GM12878 (cell line): ENCODE results near the gene ITFG1. TPM values are rescaled to one million over a fixed set of nuclear protein-coding genes. Genes with fewer than 3 reads are reported as not detected.

Experiments
- ATAC-seq: fragments of 200-7000 bp; cut with Tn5 transposase; 3 replicates; pipeline ENCODE4 v1.9.1; 2020; ENCODE audit warnings: mild to moderate bottlenecking, moderate library complexity
- BruUV-seq: library from RNA; stranded (reverse); fragments of 400-500 nt; replicated peaks from 2 replicates; lab custom pipeline; 2021; lab: Mats Ljungman, UMichigan
- CTCF ChIA-PET: fragments of 300-600 bp; sonication (Branson Sonifier 250); formaldehyde crosslinking; extraction: SDS; loops from one replicate; lab custom pipeline; 2021; ENCODE audit warnings: inconsistent platforms; lab: Yijun Ruan, JAX
- POLR2A ChIA-PET: fragments of 350-600 bp; formaldehyde crosslinking; extraction: SDS; loops from one replicate; lab custom pipeline; 2021; ENCODE audit warnings: inconsistent platforms; lab: Charles Lee
- RAD21 ChIA-PET: fragments of 300-600 bp; sonication (Branson Sonifier 250); formaldehyde crosslinking; loops from one replicate; lab custom pipeline; 2023; ENCODE audit warnings: antibody characterized with exemption; ENCODE audit not compliant: unreplicated experiment; lab: Charles Lee
- SMC1A ChIA-PET: fragments of 300-600 bp; sonication (Branson Sonifier 250); formaldehyde crosslinking; loops from one replicate; lab custom pipeline; 2023; ENCODE audit not compliant: unreplicated experiment, uncharacterized antibody; lab: Charles Lee
- DNase-seq: peaks from one replicate; pipeline ENCODE4 v3.0.0-alpha.2; 2011; ENCODE audit warnings: low read depth, low spot score
- FAIRE-seq: peaks from 3 replicates; lab custom pipeline; 2011; peaks lifted over from hg19 to GRCh38; lab: Jason Lieb, UNC
- H2AFZ ChIP-seq: 2 replicates; pipeline ENCODE4 v1.6.0; 2011; ENCODE audit warnings: low read depth, low read length, control low read depth; ENCODE audit not compliant: control insufficient read depth
- H3K27ac ChIP-seq: 2 replicates; pipeline ENCODE4 v1.5.1; 2011; ENCODE audit warnings: control low read depth; ENCODE audit not compliant: control insufficient read depth, insufficient read depth
- H3K27me3 ChIP-seq, 2 experiments: replicated peaks in 1 of 2; 2 replicates each; pipeline versions ENCODE4 v1.6.0 to v1.6.1; 2011; ENCODE audit warnings: low read length in 1 of 2; ENCODE audit not compliant: control insufficient read depth in 2 of 2, insufficient read depth in 2 of 2
- H3K36me3 ChIP-seq, 2 experiments: 2 replicates each; pipeline ENCODE4 v1.5.1; 2011; ENCODE audit warnings: low read length in 1 of 2; ENCODE audit not compliant: control insufficient read depth in 2 of 2, insufficient read depth in 2 of 2
- H3K4me1 ChIP-seq: 2 replicates; pipeline ENCODE4 v1.6.1; 2011; ENCODE audit warnings: mild to moderate bottlenecking, low read length, moderate library complexity, mixed read lengths; ENCODE audit not compliant: control insufficient read depth, insufficient read depth
- H3K4me2 ChIP-seq: 2 replicates; pipeline ENCODE4 v1.6.0; 2011; ENCODE audit warnings: control low read depth; ENCODE audit not compliant: control insufficient read depth, insufficient read depth
- H3K4me3 ChIP-seq: fragments of 200-600 bp; sonication (generic); 2 replicates; pipeline ENCODE4 v1.5.1; 2016
- H3K79me2 ChIP-seq: 2 replicates; pipeline ENCODE4 v1.6.0; 2011; ENCODE audit warnings: low read length; ENCODE audit not compliant: control insufficient read depth, insufficient read depth
- H3K9ac ChIP-seq: 2 replicates; pipeline ENCODE4 v1.8.0; 2011; ENCODE audit warnings: low read length, control low read depth, mixed read lengths; ENCODE audit not compliant: control insufficient read depth, insufficient read depth
- H3K9me3 ChIP-seq: replicated peaks from 3 replicates; pipeline ENCODE4 v1.5.1; 2011; ENCODE audit warnings: mild to moderate bottlenecking, low read length; ENCODE audit not compliant: control insufficient read depth, insufficient read depth
- H4K20me1 ChIP-seq: 2 replicates; pipeline ENCODE4 v1.6.0; 2011; ENCODE audit not compliant: control insufficient read depth, insufficient read depth
- ASH2L ChIP-seq: fragments of 300-600, 200-600 bp; sonication (generic); IDR thresholded peaks from 2 replicates; pipeline ENCODE4 v1.6.1; 2017; ENCODE audit warnings: low read depth, mild to moderate bottlenecking, borderline replicate concordance
- IRF4 ChIP-seq: IDR thresholded peaks from 2 replicates; pipeline ENCODE4 v1.6.1; 2011; ENCODE audit warnings: low read depth, low read length
- RCOR1 ChIP-seq: conservative IDR thresholded peaks from 2 replicates; pipeline ENCODE4 v1.6.1; 2012; ENCODE audit warnings: low read depth, low read length, improper control_type of control experiment
- SMC3 ChIP-seq: IDR thresholded peaks from 2 replicates; pipeline ENCODE4 v1.6.1; 2011; ENCODE audit warnings: low read length, improper control_type of control experiment, borderline replicate concordance
- TBL1XR1 ChIP-seq: IDR thresholded peaks from 2 replicates; pipeline ENCODE4 v1.6.1; 2012; ENCODE audit warnings: low read depth, low read length, improper control_type of control experiment
- WGBS: methylation state at CpG from one replicate; pipeline ENCODE4 v1.1.6; 2016; ENCODE audit warnings: low lambda C conversion rate; ENCODE audit not compliant: insufficient replicate concordance, insufficient coverage; ENCODE audit errors: missing lambda C conversion rate; 5-methylcytosine and 5-hydroxymethylcytosine counted together
- in situ Hi-C: fragments of 300-500 bp; cut with MboI; formaldehyde crosslinking; loops from 9 replicates; pipeline ENCODE4 v1.14.3; 2018; ENCODE audit warnings: mixed read lengths
- intact Hi-C: fragments of 100-400 bp; cut with micrococcal nuclease; formaldehyde crosslinking; loops from one replicate; pipeline ENCODE4 v1.14.2; 2022; ENCODE audit not compliant: unreplicated experiment
- polyA plus RNA-seq, 11 experiments: library from polyadenylated mRNA; depleted of rRNA in 4 of 11; unstranded in 6 of 11; stranded (reverse) in 5 of 11; fragments of >200 nt; fragmentation: Nextera tagmentation in 4 of 11; fragmentation: Illumina TruSeq in 1 of 11; extraction: Ambion mirVana in 4 of 11; extraction: Trizol in 1 of 11; gene quantifications; 1 replicate in 1 of 11; 2 replicates in 10 of 11; pipeline versions ENCODE4 v1.2.1 to v1.2.3, GENCODE V29; 2011 to 2016; ENCODE audit warnings: inconsistent platforms in 2 of 11, missing spikeins in 2 of 11, low read depth in 1 of 11
- total RNA-seq, 4 experiments: library from RNA; depleted of rRNA in 3 of 4; stranded (reverse); fragments of >200 nt in 3 of 4; fragmentation: Illumina TruSeq in 1 of 4; extraction: Trizol in 1 of 4; gene quantifications; 2 replicates each; pipeline versions ENCODE4 v1.2.1 to v1.2.3, GENCODE V29; 2013 to 2021
- TF ChIP-seq, protein P1 (sequence below): IDR thresholded peaks from 2 replicates; pipeline ENCODE4 v1.6.1; 2012; ENCODE audit warnings: mild to moderate bottlenecking, low read depth, low read length

The ITFG1 gene
- total and polyA plus RNA-seq, 10 of the 15 experiments (the other 5 are each of a cell fraction or from before 2014, with no cell fraction given): 9.3 to 56.3 (median 28.6) TPM

DNA sequence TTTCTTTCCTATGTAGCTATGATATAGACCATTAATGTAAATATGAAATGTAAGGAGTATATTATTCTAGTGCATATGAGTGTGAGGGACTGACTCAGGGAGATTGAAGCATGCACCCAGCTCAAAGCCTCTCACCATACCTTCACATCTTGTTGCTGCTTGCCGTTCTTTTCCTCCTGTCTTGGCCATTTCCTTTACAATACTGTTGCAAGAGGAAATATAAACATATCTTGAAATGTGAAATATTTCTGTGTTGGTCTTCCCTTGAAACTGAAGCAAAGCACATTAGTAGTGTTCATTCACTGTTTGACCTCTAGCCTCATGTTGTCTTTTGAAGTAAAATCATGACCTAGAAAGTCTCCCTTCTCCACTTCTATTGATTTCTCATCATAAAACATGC is 46.8 kb upstream of the ITFG1 start (continued):
- no peak for TF ChIP-seq TBL1XR1
- TF ChIP-seq RCOR1: no peak
- no peak for TF ChIP-seq SMC3
- no peak for TF ChIP-seq ASH2L
- TF ChIP-seq IRF4: no peak
- TF ChIP-seq, all 136 proteins: peak for 0

DNA sequence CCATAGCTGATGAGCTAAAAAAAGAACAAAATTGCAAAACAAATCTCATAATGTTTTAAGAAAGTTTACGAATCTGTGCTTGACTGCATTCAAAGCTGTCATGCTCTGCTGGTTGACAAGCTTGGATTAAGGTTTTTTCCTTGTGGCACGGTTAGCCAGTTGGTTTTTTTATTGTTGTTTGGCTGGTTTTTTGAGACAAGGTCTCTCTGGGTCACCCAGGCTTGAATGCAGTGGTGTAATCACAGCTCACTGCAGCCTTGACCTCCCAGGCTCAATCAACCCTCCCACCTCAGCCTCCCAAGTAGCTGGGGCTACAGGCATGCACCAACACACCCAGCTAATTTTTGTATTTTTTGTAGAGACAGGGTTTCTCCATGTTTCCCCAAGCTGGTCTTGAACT is 45.9 kb upstream of the ITFG1 start:
- POLR2A ChIA-PET: interaction anchor here (0.8 to 2.4 kb wide), 2 partner anchors 13 to 26 kb away, joined by 3 to 14 read pairs; no protein-coding TSS in a partner anchor
- no peak overlapping the region for H3K27ac ChIP-seq
- H3K79me2 ChIP-seq: no peaks in the 10 kb centered on the region
- H3K4me3 ChIP-seq: no peak overlapping the region
- H3K4me2 ChIP-seq: no peak overlapping the region
- CTCF ChIA-PET: interaction anchor here (0.7 to 1.7 kb wide), 7 partner anchors 8 to 363 kb away, joined by 3 to 7 read pairs (median 3); partner anchors contain the start of gene NETO2
- TF ChIP-seq, protein P1, sequence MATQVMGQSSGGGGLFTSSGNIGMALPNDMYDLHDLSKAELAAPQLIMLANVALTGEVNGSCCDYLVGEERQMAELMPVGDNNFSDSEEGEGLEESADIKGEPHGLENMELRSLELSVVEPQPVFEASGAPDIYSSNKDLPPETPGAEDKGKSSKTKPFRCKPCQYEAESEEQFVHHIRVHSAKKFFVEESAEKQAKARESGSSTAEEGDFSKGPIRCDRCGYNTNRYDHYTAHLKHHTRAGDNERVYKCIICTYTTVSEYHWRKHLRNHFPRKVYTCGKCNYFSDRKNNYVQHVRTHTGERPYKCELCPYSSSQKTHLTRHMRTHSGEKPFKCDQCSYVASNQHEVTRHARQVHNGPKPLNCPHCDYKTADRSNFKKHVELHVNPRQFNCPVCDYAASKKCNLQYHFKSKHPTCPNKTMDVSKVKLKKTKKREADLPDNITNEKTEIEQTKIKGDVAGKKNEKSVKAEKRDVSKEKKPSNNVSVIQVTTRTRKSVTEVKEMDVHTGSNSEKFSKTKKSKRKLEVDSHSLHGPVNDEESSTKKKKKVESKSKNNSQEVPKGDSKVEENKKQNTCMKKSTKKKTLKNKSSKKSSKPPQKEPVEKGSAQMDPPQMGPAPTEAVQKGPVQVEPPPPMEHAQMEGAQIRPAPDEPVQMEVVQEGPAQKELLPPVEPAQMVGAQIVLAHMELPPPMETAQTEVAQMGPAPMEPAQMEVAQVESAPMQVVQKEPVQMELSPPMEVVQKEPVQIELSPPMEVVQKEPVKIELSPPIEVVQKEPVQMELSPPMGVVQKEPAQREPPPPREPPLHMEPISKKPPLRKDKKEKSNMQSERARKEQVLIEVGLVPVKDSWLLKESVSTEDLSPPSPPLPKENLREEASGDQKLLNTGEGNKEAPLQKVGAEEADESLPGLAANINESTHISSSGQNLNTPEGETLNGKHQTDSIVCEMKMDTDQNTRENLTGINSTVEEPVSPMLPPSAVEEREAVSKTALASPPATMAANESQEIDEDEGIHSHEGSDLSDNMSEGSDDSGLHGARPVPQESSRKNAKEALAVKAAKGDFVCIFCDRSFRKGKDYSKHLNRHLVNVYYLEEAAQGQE: no peak
- no peak for TF ChIP-seq RCOR1
- intact Hi-C loops (no loop called here), in situ Hi-C loops (no loop called here)
- H3K36me3 ChIP-seq: peaks cover 6 to 20% of the 10 kb centered on the region in 2 experiments
- FAIRE-seq (peak; percentile 13), ATAC-seq (peak; percentile 37), DNase-seq (no peak)
- H3K27me3 ChIP-seq: no peaks in the 10 kb centered on the region
- H3K4me1 ChIP-seq: no peaks in the 10 kb centered on the region
- H3K9me3 ChIP-seq: no peaks in the 10 kb centered on the region
- 48% methylated on average over 2 of the region's 2 CpGs for WGBS
- no peak overlapping the region for H3K9ac ChIP-seq
- SMC1A ChIA-PET: interaction anchor here (0.7 to 4.0 kb wide), 18 partner anchors 8 to 177 kb away, joined by 3 to 42 read pairs (median 4); partner anchors contain the start of genes ITFG1 and PHKB
- H2AFZ ChIP-seq: no peak overlapping the region
- H4K20me1 ChIP-seq: no peaks in the 10 kb centered on the region
- no TSS peak for BruUV-seq
- RAD21 ChIA-PET: interaction anchor here (1.3 to 2.6 kb wide), 5 partner anchors 13 to 363 kb away, joined by 3 to 15 read pairs (median 5); partner anchors contain the start of genes NETO2 and PHKB
